PFSK-1 (cell line): ENCODE measurements around the gene PRKN.

ENCODE experiments used
- FOXP2 ChIP-seq: optimal IDR thresholded peaks from 2 replicates; pipeline ENCODE3; 2011; ENCODE audit warnings: borderline replicate concordance, control low read depth, inconsistent platforms; ENCODE audit not compliant: insufficient read depth; ENCODE audit errors: extremely low read length, extremely low read depth
- POLR2AphosphoS5 ChIP-seq: IDR thresholded peaks from 2 replicates; pipeline ENCODE4 v1.6.1; 2012; ENCODE audit warnings: low read depth, mild to moderate bottlenecking, control low read depth, low read length, moderate library complexity
- REST ChIP-seq, 2 experiments: IDR thresholded peaks; 2 replicates each; pipeline versions ENCODE4 v1.6.1 to v1.8.0; 2011 to 2012; ENCODE audit warnings: low read depth in 2 of 2, low read length in 2 of 2, control low read depth in 1 of 2, inconsistent platforms in 1 of 2, mild to moderate bottlenecking in 1 of 2, moderate library complexity in 1 of 2; ENCODE audit not compliant: insufficient read depth in 1 of 2
- SIN3A ChIP-seq: IDR thresholded peaks from 2 replicates; pipeline ENCODE4 v1.6.1; 2012; ENCODE audit warnings: mild to moderate bottlenecking, low read length, moderate library complexity, borderline replicate concordance; ENCODE audit not compliant: insufficient read depth
- TAF1 ChIP-seq: IDR thresholded peaks from 2 replicates; pipeline ENCODE4 v1.6.1; 2012; ENCODE audit warnings: low read length, control low read depth, borderline replicate concordance; ENCODE audit not compliant: insufficient read depth

Gene PRKN

GRCh38 chr6:161882196-161882765, 845.3 kb downstream of the PRKN start:
- TF ChIP-seq SIN3A: no peak
- TF ChIP-seq POLR2AphosphoS5: no peak
- no peak for TF ChIP-seq FOXP2
- TF ChIP-seq REST (IDR thresholded peaks at IDR 0.05; ENCODE audit: insufficient read depth in 1 of 2, low read depth in 2 of 2, low read length in 2 of 2): no peak
- TF ChIP-seq TAF1: no peak

- no peak for TF ChIP-seq SIN3A
- no peak for TF ChIP-seq TAF1
- no peak for TF ChIP-seq REST (IDR thresholded peaks at IDR 0.05; ENCODE audit: insufficient read depth in 1 of 2, low read depth in 2 of 2, low read length in 2 of 2)
- TF ChIP-seq FOXP2: no peak
- TF ChIP-seq POLR2AphosphoS5: no peak
These were observed 847.5 kb downstream of the PRKN start for GRCh38 chr6:161880056-161880455.

- TF ChIP-seq FOXP2 (no peak), POLR2AphosphoS5 (no peak), TAF1 (no peak)
These were observed 851.3 kb downstream of the PRKN start for GRCh38 chr6:161876231-161876630.

GRCh38 chr6:161870236-161870901, 857.2 kb downstream of the PRKN start:
- no peak for TF ChIP-seq POLR2AphosphoS5
- TF ChIP-seq REST (IDR thresholded peaks at IDR 0.05; ENCODE audit: insufficient read depth in 1 of 2, low read depth in 2 of 2, low read length in 2 of 2): no peak
- TF ChIP-seq SIN3A: no peak
- TF ChIP-seq FOXP2: no peak
- TF ChIP-seq TAF1: no peak

GRCh38 chr6:161869491-161869890, 858.1 kb downstream of the PRKN start:
- no peak for TF ChIP-seq TAF1
- TF ChIP-seq POLR2AphosphoS5: no peak
- no peak for TF ChIP-seq REST (IDR thresholded peaks at IDR 0.05; ENCODE audit: insufficient read depth in 1 of 2, low read depth in 2 of 2, low read length in 2 of 2)
- no peak for TF ChIP-seq FOXP2
- TF ChIP-seq SIN3A: no peak
